CD4-positive, alpha-beta T cell treated with Interleukin-2 at 100 ng/mL for 4 hours (primary cell): Measurements from ENCODE around the gene TXLNA.

Experiments used
- DNase-seq: peaks from one replicate; pipeline ENCODE4 v3.0.0-alpha.2; 2020; ENCODE audit warnings: low spot score

The TXLNA gene

GRCh38 chr1:32184650-32185049 lies 5.2 kb downstream of the TXLNA start:
- DNase-seq = no peak

- DNase-seq = no peak
Observed at GRCh38 chr1:32186077-32186476, 6.6 kb downstream of the TXLNA start.

GRCh38 chr1:32186491-32186890 lies 7.0 kb downstream of the TXLNA start:
- no peak for DNase-seq

- no peak for DNase-seq
Observed at GRCh38 chr1:32187850-32188249, 8.4 kb downstream of the TXLNA start.

- DNase-seq = no peak
Observed at GRCh38 chr1:32192220-32192948, 12.9 kb downstream of the TXLNA start.

GRCh38 chr1:32194984-32195383 lies 15.5 kb downstream of the TXLNA start:
- DNase-seq = no peak

GRCh38 chr1:32195531-32195930 lies 16.1 kb downstream of the TXLNA start:
- no peak for DNase-seq

- DNase-seq = peak; percentile 26
Observed at GRCh38 chr1:32195972-32196823, 16.7 kb downstream of the TXLNA start.

- no peak for DNase-seq
Observed at GRCh38 chr1:32197074-32197473, 17.6 kb downstream of the TXLNA start.

- no peak for DNase-seq
Observed at GRCh38 chr1:32197837-32198236, 18.4 kb downstream of the TXLNA start.

- DNase-seq = no peak
Observed at GRCh38 chr1:32198237-32199042, 19.0 kb downstream of the TXLNA start.

- DNase-seq = no peak
Observed at GRCh38 chr1:32199043-32199716, 19.7 kb downstream of the TXLNA start.

GRCh38 chr1:32199717-32200072 lies 20.2 kb downstream of the TXLNA start:
- no peak for DNase-seq

- peak; percentile 41 for DNase-seq
Observed at GRCh38 chr1:32200226-32201010, 20.9 kb downstream of the TXLNA start, which contains the start of gene CCDC28B. CCDC28B (plus strand) TSS chr1:32200595; CDS start chr1:32201936, 1,341 bp downstream.

- peak; percentile 76 for DNase-seq
Observed at GRCh38 chr1:32201011-32201855, 21.8 kb downstream of the TXLNA start.

- no peak for DNase-seq
Observed at GRCh38 chr1:32204943-32205361, 25.5 kb downstream of the TXLNA start.

- peak; percentile 85 for DNase-seq
Observed at GRCh38 chr1:32205401-32206370, 26.2 kb downstream of the TXLNA start, which contains the start of gene IQCC. IQCC (plus strand) TSS chr1:32205671; CDS start chr1:32205682, 11 bp downstream.

- no peak for DNase-seq
Observed at GRCh38 chr1:32208469-32208868, 29.0 kb downstream of the TXLNA start.

- DNase-seq = peak; percentile 29
Observed at GRCh38 chr1:32208891-32209328, 29.4 kb downstream of the TXLNA start, which contains the start of gene DCDC2B. DCDC2B (plus strand) TSS chr1:32209089; CDS start chr1:32209094, 5 bp downstream.
